HG03095 (cell line): ENCODE results near the gene SECISBP2L.
"Not testable (repeated sequence)": the region's sequence is repeated elsewhere in the genome, so short reads cannot be mapped to it uniquely, and the experiment has no call there.

Experiments
- ATAC-seq: cut with Tn5 transposase; IDR thresholded peaks from one replicate; pipeline ENCODE4 v1.9.1; 2021; ENCODE audit warnings: moderate library complexity; ENCODE audit not compliant: unreplicated experiment

Gene SECISBP2L

GRCh38 chr15:48996276-48996675 is 50.0 kb downstream of the SECISBP2L start:
- no peak for ATAC-seq

DNA sequence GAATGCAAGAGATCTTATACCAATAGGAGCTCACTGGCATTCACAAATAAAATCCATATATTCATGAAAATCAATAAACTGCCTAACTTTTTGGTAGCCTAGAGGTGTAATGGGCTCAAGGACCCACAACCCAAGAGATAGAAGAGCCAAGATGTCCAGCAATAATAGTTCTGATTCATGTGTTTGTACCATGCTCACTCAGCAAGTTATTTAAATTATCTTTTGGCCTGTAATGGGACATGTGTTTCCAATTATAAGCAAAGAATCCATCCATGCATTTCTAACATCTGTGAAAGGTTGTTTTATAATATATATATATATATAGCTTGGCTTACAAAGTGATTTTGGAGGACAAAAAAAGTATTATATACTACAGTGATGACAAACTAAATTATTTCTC is 52.9 kb downstream of the SECISBP2L start:
- no peak for ATAC-seq

DNA sequence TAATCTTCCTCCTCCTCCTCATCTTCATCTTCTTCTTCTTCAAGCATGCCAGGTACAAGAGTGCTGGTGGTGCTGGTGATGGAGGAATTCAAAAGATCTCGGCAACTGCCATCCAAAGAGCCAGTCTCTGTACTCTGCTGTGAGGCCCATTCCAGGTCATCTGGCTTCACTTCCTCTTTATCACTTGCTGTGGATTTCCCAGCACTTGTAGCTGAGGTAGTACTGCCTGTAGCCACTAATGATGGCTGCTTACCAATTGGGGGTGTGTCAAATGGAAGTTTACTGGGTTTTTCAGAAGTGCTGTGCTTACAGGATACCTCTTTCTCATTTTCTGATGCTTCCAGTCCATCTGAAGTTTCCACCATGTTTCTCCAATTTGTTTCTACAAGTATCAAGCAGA is 53.7 kb downstream of the SECISBP2L start:
- peak; percentile 89 for ATAC-seq

- ATAC-seq: no peak
Observed at GRCh38 chr15:48992096-48992495, 54.1 kb downstream of the SECISBP2L start.

- no peak for ATAC-seq
Observed at GRCh38 chr15:48989170-48989569, 57.1 kb downstream of the SECISBP2L start.

- ATAC-seq: no peak
Observed at GRCh38 chr15:48987142-48987541, 59.1 kb downstream of the SECISBP2L start.

GRCh38 chr15:48986240-48986639 is 60.0 kb downstream of the SECISBP2L start:
- ATAC-seq: no peak

DNA sequence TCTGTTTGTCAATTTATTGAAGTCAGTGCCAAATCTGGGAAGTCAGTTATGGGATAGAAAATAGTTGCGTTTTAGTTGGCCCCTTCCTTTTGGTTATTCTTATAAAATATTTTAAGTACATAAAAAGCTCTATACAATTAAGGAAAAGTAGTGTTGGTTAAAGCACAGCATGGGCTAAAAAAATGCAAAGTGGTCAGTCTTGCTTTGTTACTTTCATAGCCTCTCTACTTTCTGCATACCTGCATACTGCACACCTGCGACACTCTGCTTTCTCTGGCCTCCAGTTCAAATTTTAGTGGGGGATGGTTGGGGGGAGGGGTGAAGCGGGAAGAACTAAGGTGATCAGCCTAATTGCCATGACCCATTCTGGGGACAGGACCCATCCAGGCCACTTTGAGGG is 60.7 kb downstream of the SECISBP2L start:
- no peak for ATAC-seq

DNA sequence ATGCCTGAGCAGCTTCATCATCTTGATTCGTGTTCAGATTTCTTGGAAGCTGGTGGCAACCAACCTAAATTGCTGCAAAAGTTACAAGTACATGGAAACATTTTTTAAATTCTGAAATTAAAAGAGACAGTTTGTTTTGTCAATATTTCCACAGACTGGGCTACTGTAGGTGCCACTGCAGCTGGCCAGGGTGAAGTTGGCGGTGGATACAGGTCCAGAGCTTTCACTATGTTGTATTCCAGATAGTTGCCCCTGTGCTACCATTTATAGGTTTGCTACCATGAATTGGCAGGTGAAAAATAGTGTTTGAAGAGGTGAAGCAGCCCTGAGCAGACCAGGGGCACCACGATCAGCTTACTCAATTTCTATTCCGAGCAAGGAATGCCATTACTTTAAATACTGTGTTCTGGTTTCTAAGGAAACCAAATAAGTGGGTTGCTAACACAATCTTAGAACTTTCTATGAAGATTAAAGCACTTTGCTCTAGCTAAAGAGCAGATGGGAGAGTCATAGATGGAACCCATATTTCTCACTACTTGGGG is 61.4 kb downstream of the SECISBP2L start:
- no peak for ATAC-seq

DNA sequence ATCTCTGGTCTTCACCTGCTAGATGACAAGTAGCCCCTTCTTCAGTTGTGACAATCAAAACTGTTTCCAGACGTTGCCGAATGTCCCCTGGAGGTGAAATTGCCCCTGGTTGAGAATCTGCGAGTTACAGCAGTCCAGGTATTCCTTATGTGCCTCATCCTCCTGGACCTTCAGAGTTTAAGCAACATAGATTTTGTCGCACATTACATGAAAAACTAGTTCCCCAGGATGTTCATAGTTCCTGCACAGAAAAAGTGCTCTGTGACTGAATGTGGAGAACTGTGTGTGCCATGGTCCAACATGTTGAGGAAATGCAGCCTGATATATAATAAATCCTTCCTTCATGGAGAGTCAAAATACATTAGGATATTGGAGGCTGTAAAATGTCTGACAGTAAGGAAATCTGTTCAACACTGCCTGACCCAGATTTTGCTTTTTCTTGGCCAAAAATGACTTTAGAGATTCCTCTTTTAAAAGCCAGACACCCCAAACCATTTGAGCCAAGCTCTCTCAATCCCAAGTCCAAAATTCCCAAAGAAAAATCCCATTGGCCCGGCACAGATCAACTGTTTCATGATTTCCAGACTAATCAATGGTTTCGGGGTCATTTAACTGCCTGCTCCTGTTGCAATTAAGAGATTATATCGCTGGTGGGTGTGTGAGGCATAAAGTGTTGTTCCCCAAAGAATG is 62.1 kb downstream of the SECISBP2L start:
- no peak for ATAC-seq

DNA sequence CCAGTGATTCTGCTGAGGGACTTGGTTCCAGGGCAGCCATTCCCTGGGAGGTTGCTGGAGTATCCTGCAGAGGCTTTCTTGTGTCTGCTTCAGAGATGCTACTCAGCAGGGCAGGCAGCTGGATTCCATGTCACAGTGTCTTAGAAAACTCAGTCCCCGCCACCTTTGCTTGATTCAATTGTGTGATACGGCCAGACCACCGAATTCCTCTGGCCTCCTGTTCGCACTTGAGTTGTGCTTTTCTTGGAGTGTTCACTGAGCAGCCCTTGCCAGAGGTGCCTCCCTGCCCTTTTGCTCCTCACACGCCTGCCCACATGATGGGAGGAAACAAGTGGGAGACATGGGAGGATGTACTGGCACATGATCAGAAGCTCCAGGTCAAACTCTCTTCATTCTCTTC is 62.9 kb downstream of the SECISBP2L start:
- no peak for ATAC-seq

DNA sequence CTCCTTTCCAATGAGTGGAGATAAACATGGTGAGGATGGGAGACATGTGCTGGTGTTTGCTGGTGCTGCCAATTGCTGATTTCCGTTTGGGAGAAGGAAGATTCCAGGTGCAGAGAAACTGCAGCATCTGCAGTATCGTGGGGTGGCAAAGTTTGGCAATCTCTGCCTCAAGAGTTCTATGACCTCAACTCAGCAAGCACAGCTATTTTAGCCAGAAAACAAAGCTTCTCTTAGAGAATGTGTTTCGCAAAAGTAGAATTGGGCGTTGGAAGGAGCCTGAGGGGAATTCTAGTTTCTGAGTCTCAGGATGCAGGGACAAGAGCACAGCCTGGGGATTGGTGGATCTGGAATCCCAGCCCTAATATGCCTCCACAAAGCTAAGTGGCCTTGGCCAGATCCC is 64.3 kb downstream of the SECISBP2L start:
- ATAC-seq: no peak

- no peak for ATAC-seq
Observed at GRCh38 chr15:48978638-48979037, 67.6 kb downstream of the SECISBP2L start.

DNA sequence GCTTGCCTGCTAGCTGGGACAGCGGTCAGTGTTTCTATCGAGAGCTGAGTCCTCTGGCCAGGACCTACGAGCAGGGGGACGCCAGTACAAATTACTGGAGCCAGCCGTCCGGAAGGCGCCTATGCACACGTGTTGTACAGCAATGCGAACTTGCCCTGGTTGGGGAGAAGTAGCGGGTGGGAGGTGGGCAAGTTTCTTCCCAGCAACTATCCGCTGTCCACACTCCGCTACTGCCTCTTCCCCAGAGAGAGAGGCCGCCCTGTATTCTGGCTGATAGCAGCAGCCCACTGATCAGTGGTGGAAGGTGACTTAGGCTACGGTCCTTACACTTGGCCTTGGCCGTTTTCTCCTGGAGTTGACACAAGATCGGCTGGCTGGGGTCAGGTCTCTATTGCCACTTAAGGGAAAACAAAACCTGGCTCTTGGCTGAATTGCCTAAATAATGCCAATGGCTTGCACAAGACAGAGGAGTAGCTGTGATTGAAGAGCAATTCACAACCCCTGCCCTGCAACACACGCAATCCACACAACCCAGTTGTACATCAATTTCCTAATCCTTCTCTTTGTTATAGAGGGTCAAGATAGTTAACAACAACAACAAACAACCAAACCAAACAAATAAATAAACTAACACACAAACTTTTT is 69.7 kb downstream of the SECISBP2L start:
- no peak for ATAC-seq

DNA sequence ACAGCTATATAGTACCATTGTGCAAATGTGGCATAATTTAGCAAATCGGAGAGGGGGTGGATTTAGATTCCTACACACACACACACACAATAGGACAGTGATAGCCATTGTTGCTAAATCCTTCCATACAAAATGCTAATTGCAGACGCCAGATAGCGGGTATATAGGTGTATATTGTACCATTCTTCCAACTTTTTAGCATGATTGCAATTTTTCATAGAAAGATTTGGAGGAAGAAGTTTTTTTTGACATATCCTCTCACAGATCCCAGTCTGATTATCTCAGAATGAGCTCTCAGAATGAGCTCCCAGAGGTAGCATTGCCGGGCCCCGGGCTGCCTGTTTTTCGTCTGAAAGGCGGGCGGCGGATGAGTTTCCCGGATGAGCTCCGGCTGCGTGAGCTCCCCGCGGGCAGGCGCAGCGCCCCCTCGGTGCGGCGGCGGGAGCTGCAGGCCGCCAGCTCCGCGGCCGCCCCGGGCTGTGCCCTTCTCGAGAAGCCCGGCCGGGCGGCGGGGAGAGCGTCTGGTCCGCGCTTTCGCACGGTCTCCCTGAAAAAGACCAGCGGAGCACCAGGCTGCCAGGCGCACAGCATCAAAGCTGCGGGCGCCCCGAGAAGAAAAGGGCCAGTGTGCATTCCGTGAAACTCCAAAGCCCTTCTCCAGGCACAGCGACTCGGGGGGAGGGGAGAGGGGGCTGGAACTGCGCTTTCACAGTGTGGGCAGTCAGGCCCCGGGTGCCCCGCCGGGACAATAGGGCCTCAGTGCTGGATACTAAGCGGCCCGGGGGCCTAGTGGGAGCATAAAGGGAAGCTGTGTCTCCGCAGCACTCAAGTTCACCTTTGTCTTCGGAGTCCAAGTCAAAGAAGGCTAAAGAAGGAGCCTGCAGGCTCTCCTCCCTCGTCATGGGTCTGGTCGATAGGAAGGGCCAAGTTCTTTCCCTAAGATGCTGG is 70.5 kb downstream of the SECISBP2L start:
- peak; percentile 92 for ATAC-seq

DNA sequence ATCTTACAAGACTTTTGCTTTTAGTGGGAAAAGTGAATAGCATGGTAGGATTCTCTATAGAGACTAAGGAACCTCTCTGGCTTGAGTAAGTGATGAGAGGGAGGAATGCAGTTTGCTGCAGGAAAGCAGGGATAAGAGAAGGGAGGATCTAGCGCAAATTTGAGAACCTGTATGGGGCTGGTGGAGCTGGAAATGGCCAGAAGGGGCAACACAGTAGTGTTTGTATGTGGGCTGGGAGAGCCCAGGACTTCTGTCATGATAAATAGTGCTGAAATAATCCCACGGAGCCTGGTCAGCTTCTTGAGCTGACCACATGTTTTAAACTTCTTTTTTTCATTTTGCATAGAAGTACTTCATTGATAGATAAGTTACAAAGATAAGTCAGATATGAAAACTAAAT is 71.4 kb downstream of the SECISBP2L start:
- ATAC-seq: no peak

DNA sequence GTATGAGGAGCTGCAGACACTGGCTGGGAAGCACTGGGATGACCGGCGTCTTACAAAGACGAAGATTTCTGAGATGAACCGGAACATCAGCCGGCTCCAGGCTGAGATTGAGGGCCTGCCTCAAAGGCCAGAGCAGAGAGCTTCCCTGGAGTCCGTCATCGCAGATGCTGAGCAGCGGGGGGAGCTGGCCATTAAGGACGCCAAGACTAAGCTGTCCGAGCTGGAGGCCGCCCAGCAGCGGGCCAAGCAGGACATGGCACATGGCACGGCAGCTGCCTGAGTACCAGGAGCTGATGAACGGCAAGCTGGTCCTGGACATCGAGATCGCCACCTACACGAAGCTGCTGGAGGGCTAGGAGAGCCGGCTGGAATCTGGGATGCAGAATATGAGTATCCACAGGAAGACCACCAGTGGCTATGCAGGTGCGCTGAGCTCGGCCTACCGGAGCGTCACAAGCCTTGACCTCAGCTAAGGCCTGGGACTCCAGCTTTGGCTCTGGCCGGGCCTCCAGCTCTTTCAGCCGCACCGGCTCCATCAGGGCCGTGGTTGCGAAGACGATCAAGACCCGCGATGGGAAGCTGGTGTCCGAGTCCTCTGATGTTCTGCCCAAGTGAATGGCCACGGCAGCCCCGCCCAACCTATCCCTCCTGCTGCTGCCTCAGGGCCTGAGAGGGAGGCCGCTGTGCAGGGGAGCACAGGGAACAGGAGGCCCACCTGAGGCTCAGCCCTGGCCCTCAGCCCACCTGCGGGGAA is 73.3 kb downstream of the SECISBP2L start:
- ATAC-seq: no peak

DNA sequence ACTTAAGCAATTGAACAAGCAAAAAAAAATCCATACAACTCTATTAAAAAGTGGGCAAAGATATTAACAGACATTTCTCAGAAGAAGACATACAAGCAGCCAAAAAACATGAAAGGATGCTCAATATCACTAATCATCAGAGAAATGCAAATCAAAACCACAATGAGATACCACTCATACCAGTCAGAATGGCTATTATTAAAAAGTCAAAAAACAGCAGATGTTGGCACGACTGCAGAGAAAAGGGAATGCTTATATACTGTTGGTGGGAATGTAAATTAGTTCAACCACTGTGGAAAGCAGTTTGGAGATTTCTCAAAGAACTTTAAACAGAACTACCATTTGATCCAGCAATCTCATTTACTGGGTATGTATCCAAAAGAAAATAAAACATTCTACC is 75.3 kb downstream of the SECISBP2L start:
- not testable (repeated sequence) for ATAC-seq

GRCh38 chr15:48968066-48968465 is 78.2 kb downstream of the SECISBP2L start:
- no peak for ATAC-seq

DNA sequence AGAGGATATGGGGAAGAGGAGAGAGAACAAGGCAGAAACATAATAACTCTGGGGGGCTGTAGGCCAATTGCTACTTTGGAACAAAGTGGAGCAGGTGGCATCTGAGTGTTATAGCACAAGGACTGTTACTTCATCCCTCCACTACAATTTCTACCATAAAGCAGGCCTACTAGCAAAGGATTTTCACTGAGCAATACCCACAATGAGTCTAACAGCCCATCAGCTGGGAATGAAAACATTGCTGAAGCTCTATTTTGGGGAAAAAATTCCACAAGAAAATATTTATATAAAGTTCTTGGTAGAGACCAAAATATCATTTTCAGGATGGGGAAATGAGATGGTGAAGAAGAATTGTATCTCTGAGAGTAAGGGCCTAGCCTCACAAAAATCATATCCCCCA is 78.9 kb downstream of the SECISBP2L start:
- no peak for ATAC-seq
